DND-41 (cell line): Measurements from ENCODE around the gene RAB33B.

Source experiments
- EZH2 ChIP-seq: IDR thresholded peaks from 3 replicates; pipeline ENCODE4 v1.6.1; 2012; ENCODE audit warnings: borderline replicate concordance, low read depth, mild to moderate bottlenecking, moderate library complexity, low read length, inconsistent platforms; ENCODE audit not compliant: severe bottlenecking
- TF ChIP-seq, protein P1 (sequence below): IDR thresholded peaks from 2 replicates; pipeline ENCODE4 v1.5.1; 2012; ENCODE audit warnings: borderline replicate concordance, low read length, moderate library complexity, mild to moderate bottlenecking; ENCODE audit not compliant: poor library complexity, severe bottlenecking; ENCODE audit errors: extremely low read depth

DNA sequence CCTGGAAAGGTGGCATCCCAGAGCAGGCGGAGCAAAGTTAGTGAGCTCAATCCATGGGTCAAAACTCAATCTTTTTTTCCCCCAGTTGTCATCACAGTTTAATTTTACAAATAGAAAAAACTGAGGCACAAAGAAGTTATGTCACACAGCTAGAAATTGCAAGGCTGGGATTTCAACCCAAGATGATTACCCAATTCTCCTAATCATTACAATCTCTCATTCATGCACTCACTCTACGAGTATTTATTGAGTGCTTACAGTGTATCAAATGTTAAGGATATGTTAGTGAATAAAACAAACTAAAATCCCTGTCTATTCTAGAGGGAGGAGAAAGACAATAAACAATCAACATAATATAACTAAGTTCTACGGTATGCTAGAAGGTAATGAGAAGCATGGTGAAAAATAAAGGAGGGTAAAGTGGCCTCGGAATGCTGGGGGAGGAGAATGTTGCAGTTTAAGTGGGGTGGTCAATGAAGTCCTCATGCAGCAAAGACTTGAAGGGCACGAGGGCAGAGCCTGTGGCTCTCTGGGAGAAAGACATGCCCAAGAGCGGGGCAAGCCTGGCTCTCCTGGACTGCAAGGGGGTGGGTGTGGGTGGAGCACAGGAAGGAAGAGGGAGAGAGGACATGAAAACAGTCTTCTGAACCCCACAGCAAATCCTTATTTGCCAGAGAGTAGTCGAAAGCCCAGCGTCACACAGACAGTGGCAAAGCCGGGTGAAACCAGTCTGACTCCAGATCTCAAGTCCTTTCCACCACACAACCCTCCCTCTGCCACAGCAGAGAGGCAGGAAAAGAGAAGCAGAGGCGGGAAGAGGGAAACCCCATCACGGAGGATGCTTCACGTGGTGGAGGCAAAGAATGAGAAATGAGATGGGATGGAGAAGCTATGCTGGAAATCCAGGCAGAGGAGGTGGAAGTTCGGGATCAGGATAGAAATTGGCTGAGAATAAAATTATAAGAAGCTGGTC is 48.3 kb downstream of the RAB33B start:
- TF ChIP-seq, protein P1, sequence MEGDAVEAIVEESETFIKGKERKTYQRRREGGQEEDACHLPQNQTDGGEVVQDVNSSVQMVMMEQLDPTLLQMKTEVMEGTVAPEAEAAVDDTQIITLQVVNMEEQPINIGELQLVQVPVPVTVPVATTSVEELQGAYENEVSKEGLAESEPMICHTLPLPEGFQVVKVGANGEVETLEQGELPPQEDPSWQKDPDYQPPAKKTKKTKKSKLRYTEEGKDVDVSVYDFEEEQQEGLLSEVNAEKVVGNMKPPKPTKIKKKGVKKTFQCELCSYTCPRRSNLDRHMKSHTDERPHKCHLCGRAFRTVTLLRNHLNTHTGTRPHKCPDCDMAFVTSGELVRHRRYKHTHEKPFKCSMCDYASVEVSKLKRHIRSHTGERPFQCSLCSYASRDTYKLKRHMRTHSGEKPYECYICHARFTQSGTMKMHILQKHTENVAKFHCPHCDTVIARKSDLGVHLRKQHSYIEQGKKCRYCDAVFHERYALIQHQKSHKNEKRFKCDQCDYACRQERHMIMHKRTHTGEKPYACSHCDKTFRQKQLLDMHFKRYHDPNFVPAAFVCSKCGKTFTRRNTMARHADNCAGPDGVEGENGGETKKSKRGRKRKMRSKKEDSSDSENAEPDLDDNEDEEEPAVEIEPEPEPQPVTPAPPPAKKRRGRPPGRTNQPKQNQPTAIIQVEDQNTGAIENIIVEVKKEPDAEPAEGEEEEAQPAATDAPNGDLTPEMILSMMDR: no peak
- TF ChIP-seq EZH2: no peak
